ENCODE results near the gene SLC37A4. TPM values are rescaled to one million over a fixed set of nuclear protein-coding genes. Genes with fewer than 3 reads are reported as not detected.

The SLC37A4 gene
- total and polyA plus RNA-seq, 10 of the 15 experiments (the other 5 are each of a cell fraction or from before 2014, with no cell fraction given) = 11.6 to 29.7 (median 20.4) TPM

DNA sequence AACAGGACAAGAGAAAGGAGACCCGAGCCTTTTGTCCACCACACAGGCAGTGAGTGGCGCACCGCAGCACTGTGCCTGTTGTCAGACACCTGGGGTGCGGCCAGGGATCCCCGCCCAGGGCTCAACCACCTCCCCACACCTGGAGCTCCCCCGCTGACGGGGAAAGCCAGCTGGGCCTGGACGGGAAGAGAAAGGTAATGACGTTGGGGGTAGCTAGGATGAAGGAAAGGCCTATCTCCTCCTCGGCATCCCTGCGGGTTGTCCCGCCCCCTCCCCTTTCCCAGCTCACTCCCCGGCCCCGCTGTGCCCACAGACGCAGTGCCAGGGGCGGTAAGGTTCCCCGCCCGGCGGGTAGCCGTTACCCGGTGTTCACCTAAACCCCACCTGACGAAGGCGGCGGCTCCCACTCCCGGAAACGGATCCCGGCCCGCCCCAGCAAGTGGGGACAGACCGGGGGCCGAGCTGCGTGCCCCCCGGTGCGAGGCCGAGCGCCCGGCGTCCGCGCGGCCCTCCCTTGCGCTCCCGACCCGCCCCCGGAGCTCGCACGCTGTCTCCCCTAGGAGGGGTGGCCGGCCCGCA lies 25.8 kb upstream of the SLC37A4 start:
- CTCF ChIA-PET = interaction anchor here (0.8 to 3.2 kb wide), 13 partner anchors 11 to 227 kb away, joined by 3 to 16 read pairs (median 5); partner anchors contain the start of genes C2CD2L, HMBS, RPS25 and SLC37A4
- no peak for FAIRE-seq
- no peak for DNase-seq (ENCODE audit: low read depth, low spot score)
- Histone ChIP-seq H3K79me2 (ENCODE audit: control insufficient read depth, insufficient read depth, low read length) (peaks cover 39% of the 10 kb centered on the region), H3K9me3 (replicated peaks; ENCODE audit: control insufficient read depth, insufficient read depth, low read length) (no peaks in the 10 kb centered on the region), H3K9ac (ENCODE audit: control insufficient read depth, insufficient read depth, low read length) (peak overlapping the region; percentile 85), H3K4me1 (ENCODE audit: control insufficient read depth, insufficient read depth, low read length) (peaks cover 24% of the 10 kb centered on the region), H3K4me2 (ENCODE audit: control insufficient read depth, insufficient read depth) (peak overlapping the region; percentile 26), H4K20me1 (ENCODE audit: control insufficient read depth, insufficient read depth) (no peaks in the 10 kb centered on the region), H3K4me3 (peak overlapping the region; percentile 85), H3K36me3 (ENCODE audit: control insufficient read depth in 2 of 2, insufficient read depth in 2 of 2, low read length in 1 of 2) (peaks cover 12 to 17% of the 10 kb centered on the region in 2 experiments), H3K27ac (ENCODE audit: control insufficient read depth, insufficient read depth) (peak overlapping the region; percentile 59), H2AFZ (ENCODE audit: control insufficient read depth, low read depth, low read length) (peak overlapping the region; percentile 59), H3K27me3 (replicated peaks in 1 of 2; ENCODE audit: control insufficient read depth in 2 of 2, insufficient read depth in 2 of 2, low read length in 1 of 2) (no peaks in the 10 kb centered on the region)
- RAD21 ChIA-PET (ENCODE audit: unreplicated experiment) = interaction anchor here (0.5 to 2.4 kb wide), 7 partner anchors 11 to 282 kb away, joined by 3 to 9 read pairs (median 4); partner anchors contain the start of genes HMBS and VPS11
- TF ChIP-seq RUNX3 (IDR thresholded peaks at IDR 0.05; ENCODE audit: low read length) = peak; percentile 10; the same call in 1 of the 2 replicates
- no peak for TF ChIP-seq ZNF622 (IDR thresholded peaks at IDR 0.05)
- TF ChIP-seq EED (IDR thresholded peaks at IDR 0.05; ENCODE audit: low read depth) = 0 out of 2 replicates have a peak, but pooled peaks have one; percentile 32
- TF ChIP-seq, protein P1, sequence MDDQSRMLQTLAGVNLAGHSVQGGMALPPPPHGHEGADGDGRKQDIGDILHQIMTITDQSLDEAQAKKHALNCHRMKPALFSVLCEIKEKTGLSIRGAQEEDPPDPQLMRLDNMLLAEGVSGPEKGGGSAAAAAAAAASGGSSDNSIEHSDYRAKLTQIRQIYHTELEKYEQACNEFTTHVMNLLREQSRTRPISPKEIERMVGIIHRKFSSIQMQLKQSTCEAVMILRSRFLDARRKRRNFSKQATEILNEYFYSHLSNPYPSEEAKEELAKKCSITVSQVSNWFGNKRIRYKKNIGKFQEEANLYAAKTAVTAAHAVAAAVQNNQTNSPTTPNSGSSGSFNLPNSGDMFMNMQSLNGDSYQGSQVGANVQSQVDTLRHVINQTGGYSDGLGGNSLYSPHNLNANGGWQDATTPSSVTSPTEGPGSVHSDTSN (IDR thresholded peaks at IDR 0.05; ENCODE audit: insufficient replicate concordance, low read depth, low read length) = peak; percentile 34
- peak; percentile 76 for TF ChIP-seq LARP7 (IDR thresholded peaks at IDR 0.05)
- TF ChIP-seq EGR1 (IDR thresholded peaks at IDR 0.05; ENCODE audit: borderline replicate concordance in 1 of 2, low read depth in 2 of 2, low read length in 2 of 2) = 0 out of 3 replicates have a peak, but pooled peaks of 1 of the 2 experiments have one; percentile 35
- TF ChIP-seq, protein P2, sequence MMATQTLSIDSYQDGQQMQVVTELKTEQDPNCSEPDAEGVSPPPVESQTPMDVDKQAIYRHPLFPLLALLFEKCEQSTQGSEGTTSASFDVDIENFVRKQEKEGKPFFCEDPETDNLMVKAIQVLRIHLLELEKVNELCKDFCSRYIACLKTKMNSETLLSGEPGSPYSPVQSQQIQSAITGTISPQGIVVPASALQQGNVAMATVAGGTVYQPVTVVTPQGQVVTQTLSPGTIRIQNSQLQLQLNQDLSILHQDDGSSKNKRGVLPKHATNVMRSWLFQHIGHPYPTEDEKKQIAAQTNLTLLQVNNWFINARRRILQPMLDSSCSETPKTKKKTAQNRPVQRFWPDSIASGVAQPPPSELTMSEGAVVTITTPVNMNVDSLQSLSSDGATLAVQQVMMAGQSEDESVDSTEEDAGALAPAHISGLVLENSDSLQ (IDR thresholded peaks at IDR 0.05) = no peak
- TF ChIP-seq TCF12 (IDR thresholded peaks at IDR 0.05; ENCODE audit: low read depth, low read length) = peak; percentile 76
- peak; percentile 20; the same call in 1 of the 2 replicates for TF ChIP-seq POLR2AphosphoS5 (IDR thresholded peaks at IDR 0.05; ENCODE audit: low read length)
- TF ChIP-seq PAX5 (IDR thresholded peaks at IDR 0.05; ENCODE audit: borderline replicate concordance, low read depth, low read length) = no peak
- 0 out of 2 replicates have a peak, but pooled peaks have one; percentile 33 for TF ChIP-seq TCF3 (IDR thresholded peaks at IDR 0.05; ENCODE audit: borderline replicate concordance, insufficient read depth, low read depth, low read length)
- TF ChIP-seq, protein P3, sequence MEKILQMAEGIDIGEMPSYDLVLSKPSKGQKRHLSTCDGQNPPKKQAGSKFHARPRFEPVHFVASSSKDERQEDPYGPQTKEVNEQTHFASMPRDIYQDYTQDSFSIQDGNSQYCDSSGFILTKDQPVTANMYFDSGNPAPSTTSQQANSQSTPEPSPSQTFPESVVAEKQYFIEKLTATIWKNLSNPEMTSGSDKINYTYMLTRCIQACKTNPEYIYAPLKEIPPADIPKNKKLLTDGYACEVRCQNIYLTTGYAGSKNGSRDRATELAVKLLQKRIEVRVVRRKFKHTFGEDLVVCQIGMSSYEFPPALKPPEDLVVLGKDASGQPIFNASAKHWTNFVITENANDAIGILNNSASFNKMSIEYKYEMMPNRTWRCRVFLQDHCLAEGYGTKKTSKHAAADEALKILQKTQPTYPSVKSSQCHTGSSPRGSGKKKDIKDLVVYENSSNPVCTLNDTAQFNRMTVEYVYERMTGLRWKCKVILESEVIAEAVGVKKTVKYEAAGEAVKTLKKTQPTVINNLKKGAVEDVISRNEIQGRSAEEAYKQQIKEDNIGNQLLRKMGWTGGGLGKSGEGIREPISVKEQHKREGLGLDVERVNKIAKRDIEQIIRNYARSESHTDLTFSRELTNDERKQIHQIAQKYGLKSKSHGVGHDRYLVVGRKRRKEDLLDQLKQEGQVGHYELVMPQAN (conservative IDR thresholded peaks at IDR 0.05) = 0 out of 2 replicates have a peak, but pooled peaks have one; percentile 88
- 1% methylated on average over 47 of the region's 48 CpGs for WGBS (ENCODE audit: insufficient coverage, insufficient replicate concordance, low lambda C conversion rate, missing lambda C conversion rate)
- POLR2A ChIA-PET = interaction anchor here (0.6 to 2.7 kb wide), 16 partner anchors 9 to 625 kb away, joined by 3 to 14 read pairs (median 6); partner anchors contain the start of genes C2CD2L, DPAGT1, HINFP and HMBS
- ATAC-seq = peak; percentile 15
- in situ Hi-C loops (cut with MboI) (no loop called here), intact Hi-C loops (cut with micrococcal nuclease; ENCODE audit: unreplicated experiment) (loop anchor here (2.0 kb wide), 2 partner anchors 38 kb away; partner anchors contain the start of genes RPS25 and TRAPPC4)
- SMC1A ChIA-PET (ENCODE audit: uncharacterized antibody, unreplicated experiment) = interaction anchor here (0.7 to 1.5 kb wide), 3 partner anchors 11 to 44 kb away, joined by 3 to 6 read pairs (median 3); partner anchors contain the start of gene VPS11
- BruUV-seq (replicated peaks) = no TSS peak
